DMS53 (cell line): ENCODE results near the gene GPR107.
A peak's percentile ranks its signal among the peaks of the same experiment; 100 is the strongest.

Experiments used
- DNase-seq: peaks from one replicate; lab custom pipeline; 2025; lab: John Stamatoyannopoulos, UW

GPR107 gene

DNA sequence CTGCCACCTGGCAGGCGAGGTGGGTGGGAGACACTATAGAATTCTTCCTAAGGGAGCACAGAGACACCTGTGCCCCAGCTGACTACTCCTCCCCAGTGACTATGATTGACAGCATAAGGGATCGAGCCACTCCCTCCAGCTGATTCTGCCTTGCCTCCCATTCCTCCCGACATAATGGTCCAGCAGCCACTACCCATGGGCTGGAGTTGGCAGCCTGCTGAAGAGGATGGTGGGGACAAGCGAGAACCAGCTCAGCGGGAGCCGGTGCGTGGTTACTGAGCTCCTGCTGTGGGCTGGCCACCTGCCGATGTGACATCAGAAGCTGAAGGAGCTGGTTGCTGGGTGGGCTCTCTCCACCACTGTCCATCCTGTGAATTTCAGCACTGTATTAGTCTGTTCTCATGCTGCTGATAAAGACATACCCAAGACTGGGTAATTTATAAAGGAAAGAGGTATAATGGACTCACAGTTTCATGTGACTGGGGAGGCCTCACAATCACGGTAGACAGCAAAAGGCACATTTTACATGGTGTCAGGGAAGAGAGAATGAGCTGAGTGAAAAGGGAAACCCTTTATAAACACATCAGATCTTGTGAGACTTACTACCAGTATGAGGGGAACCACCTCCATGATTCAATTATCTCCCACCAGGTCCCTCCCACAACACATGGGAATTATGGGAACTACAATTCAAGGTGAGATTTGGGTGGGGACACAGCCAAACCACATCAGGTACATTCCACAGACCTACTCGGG, 106.4 kb downstream of the GPR107 start:
- DNase-seq, result no peak

DNA sequence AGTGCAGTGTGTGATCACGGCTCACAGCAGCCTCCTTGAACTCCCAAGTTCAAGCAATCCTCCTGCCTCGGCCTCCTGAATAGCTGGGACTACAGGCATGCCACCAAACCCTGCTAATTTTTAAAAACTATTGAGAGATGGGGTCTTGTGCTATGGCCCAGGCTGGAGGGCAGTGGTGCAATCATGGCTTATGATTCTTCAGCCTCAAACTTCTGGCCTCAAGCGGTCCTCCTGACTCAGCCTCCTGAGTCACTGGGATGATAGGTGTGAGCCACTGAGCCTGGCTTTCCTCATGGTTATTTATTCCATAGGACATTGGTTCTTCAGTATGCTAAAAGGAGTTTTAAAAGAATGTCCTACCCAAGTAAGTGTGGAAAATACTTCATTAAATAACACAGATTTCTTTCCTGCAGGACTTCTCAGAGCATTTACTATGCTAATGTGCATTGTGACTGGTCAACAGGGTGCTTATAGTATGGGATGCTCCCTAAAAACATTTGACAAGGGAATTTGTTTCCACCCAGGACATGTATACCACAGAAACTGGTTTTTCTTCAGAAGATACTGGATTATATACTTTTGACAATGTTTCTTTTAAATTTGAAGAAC, 107.3 kb downstream of the GPR107 start:
- no peak for DNase-seq

DNA sequence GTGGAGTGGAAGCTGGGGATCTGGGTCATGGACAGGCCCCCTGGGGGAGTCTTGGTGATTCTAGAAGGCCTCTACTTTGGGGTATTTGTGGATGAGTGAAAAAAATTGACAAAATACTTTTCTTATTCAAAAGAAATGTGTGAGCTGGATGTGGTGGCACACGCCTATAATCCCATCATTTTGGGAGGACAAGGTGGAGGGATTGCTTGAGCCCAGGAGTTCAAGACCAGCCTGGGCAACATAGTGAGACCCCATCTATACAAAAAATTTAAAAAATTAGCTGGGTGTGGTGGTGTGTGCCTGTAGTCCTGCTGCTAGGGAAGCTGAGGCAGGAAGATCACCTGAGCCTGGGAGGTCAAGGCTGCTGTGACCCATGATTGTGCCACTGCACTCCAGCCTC, 111.9 kb downstream of the GPR107 start:
- no peak for DNase-seq

DNA sequence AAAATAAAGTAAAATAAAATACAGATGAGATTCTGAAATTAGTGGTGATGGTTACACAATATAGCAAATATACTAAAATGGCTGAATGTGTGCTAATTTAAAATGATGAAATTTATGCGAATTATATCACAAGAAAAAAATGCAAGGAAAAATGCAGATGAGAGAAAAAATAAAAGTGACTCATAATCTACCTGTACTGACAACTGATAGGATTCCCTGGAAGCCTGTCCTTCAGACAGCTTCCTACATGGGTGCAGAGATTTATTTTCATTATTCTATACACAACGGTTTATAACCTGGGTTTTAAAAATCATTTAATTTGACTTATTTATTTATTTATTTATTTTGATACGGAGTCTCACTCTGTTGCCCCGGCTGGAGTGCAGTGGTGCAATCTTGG, 112.7 kb downstream of the GPR107 start:
- DNase-seq, result no peak

DNA sequence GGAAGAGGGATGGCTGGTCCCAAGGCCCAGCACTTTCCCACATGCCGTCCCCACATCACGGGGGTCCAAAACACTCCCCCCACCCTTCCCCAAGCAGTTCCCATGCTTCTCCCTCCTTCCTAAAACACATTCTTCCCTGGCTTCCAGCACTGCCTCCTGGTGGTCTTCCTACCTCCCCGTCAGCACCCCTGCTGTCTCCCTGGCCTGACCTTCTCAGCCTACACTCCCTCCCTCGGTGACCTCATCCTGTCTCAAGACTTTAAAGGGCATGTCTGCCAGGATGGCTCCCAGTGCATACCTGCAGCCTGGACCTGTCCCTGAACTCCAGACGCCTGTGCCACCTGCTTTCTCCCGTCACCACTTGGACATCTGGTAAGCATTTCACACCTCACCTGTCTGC, 114.2 kb downstream of the GPR107 start:
- peak; percentile 38 for DNase-seq

DNA sequence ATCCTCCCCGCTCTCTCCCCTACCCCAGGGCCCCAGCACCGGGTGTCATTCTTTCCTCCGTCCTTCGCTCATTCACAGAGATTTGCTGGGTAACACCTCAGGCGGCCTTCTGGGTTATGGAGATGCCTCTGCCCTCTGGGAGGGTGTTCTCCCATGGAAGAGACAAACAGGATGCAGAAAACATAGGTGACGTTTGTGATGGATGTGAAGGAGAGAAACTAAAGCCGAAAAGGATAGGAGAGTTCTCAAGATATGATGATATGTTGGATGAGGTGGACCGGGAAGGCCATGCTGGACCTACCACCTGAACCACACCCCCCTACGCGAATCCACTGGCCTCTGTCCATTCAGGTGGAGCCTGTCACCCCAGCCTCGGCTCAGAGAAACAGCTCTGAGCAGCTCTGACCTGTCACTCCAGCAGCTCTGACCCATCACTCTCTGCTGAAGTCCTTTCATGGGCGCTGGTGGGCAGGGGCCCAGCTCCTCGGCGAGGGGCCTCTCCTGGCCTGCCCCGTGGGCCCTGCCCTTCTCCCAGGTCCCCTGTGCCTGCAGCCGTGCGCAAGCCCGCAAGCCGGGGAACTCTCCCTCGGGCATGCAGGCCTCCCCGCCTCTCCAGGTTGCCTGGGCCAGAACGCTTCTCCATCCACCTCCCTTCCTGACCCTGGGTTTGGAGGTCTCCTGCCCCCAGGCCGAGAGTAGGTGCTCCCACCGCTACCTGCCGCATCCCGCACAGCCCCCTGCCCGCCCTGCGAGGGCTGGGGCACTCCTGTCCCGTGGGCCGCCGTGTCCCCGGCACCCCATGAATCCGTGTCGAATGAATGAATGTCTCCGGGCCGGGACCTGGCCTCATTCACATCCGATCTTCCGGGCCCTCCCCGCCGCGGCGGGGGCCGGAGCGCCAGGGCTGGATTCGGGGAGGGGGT, 117.8 kb downstream of the GPR107 start:
- DNase-seq, result peak; percentile 54

DNA sequence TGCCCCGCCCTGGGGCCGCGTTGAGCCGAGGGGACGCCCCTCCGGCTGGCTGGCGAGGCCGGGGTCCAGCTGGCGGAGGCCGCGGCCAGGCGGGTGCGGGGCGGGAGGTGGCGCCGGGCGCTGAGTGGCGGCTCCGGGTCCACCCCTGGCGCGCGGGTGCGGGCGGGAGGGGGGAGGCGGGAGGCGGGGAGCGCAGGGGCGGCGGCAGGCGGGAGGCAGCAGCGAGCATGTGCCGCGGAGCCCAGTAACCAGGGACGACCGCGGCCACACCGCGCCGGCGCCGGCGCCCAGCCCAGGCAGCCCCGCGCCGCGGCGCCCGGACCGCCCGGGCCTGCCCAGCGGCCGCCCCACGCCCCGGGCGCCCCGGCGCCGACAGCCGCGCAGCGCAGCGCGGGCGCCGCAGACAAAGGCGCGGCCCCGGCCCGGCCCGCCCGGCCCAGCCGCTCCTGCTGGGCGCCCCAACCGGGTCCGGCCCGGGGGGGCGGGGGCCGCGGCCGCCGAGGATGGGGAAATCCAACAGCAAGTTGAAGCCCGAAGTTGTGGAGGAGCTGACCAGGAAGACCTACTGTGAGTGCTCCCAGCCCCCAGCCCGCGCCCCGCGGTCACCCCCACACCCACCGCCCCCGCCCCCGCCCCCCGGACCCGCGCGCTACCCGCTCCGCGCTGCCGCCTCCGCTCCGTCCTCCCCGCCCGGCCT, 118.6 kb downstream of the GPR107 start, which contains the start of gene NCS1:
TSS of gene NCS1 (plus strand) at position 244 of the 697 bp plus-strand sequence. CDS start at position 504, 260 bp downstream.
- DNase-seq, result peak; percentile 85

DNA sequence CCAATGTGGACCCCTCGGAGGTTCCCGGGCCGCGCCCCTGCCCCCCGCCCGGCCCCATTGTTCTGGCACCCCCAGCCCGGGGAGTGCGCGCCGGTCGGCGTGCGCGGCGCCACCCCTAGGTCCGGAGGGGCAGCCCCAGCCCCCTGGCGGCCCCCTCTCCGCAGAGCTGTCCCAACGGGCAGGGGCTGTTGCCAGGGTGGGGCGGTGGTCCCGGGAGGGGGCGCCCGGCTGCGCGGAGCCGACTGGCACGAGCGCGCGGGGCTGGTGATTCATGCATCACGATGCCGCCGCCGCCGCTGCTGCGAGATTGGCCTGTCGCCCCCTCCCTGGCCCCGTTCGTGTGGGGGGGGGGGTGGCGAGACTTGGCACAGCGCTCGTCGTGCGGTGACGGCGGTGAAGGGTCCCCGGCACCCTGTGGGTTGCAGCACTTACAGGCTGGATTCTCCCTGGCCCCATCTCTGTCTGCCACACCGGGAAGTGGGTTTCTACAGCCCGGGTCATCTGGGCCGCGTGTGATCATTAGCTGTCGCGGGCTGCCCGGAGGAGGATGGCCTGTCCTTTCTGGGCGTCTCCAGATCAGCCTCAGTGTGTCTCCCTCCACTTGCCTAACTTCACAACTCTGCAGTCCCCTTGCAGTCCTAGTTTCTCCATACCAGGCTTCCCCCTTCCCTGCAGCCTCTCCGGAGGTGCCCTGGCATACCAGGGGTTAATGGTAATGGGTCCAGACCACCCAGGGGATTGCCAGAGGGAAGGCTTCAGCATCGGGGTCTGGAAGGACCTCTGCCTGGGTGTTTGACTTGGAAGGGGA, 119.4 kb downstream of the GPR107 start:
- DNase-seq, result peak; percentile 64

DNA sequence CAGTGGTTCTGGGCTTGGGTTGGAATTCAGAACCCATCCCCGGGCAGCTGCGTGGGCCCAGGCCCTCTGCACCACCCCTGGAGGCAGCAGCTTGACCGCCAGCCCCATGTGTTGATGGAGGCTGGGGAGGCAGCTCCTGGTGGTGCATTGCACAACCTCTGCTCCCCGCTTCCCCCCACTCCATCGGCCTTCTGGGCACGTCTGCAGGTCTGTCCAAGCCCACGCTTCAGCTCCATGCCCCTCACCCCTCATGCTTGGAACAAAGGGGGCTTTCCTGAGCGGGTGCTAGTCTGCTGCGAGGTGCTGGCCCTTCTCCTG, 119.9 kb downstream of the GPR107 start:
- peak; percentile 29 for DNase-seq

DNA sequence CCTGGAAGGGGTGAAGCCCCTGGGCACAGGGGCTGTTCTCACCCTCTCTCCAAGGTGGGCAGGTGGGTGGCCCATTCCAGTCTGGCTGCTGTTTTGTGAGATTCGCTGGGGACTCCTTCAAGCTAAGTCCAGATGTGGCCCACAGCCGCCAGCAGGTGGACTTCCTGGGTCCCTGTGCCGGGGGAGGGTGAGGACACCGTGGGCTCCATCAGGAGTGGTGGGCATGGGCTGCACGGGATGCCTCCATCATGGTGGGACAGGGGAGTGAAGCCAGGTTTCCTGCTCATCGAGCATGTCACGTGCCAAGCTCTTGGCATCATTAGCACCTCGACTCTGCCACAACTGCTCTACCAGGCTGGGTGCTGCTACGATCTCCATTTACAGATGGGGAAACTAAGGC, 120.3 kb downstream of the GPR107 start:
- DNase-seq, result no peak

DNA sequence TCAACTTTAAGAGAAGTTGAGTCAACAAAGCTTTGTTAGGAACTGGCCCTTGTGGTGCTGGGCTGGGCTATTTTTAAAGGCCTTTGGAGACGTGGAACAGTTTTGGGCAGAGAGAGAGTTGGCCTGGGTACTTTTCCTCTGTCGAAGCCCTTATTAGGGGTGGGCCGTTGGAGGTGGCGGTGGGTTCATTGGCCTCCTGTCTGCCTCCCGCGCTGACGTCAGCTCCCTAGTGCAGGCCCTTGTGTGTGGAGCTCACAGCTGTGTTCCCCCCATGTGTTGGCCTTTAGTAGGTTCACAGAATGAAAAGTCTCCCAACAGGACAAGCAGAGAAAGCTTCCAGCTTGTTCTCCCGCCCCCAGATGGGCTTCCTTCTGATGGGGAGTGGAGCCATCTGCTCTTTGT, 121.2 kb downstream of the GPR107 start:
- no peak for DNase-seq

DNA sequence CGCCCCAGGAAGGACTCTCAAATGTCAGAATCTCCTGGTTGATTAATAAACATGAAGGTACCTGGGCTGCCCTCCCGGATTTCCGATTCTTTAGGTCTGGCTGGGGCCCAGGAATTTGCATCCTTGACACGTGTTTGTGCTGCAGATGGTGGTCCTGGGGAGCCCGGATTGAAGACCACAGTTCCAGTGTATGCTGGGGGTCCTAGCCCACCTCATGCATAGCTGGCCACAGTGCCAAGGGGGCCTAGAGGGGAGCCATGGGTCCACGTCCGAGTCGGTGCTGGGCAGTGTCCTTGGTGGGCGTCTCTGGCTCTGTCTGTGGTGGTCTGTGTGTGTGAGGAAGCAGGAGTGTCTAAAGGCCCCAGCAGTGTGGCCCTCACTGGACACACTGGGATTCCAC, 121.6 kb downstream of the GPR107 start:
- no peak for DNase-seq

DNA sequence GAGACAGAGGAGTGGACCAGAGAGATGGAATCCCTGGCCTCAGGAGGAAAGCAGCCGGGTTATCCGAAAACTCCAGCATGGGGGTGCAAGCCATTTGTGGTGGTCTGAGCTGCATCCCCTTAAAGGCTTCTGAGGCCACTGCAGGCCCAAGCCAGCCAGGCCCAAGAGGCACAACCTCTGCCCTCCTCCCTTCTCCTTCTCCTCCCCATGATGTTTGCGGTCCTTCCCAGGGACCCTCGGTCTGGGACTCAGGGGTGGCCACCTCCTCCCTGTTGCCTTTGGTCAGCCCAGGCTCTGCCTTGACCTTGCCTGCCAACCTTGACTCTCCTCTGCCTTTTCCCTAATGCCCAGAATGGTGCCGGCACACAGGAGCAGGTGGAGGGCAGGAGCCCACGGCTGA, 123.1 kb downstream of the GPR107 start:
- DNase-seq, result no peak

DNA sequence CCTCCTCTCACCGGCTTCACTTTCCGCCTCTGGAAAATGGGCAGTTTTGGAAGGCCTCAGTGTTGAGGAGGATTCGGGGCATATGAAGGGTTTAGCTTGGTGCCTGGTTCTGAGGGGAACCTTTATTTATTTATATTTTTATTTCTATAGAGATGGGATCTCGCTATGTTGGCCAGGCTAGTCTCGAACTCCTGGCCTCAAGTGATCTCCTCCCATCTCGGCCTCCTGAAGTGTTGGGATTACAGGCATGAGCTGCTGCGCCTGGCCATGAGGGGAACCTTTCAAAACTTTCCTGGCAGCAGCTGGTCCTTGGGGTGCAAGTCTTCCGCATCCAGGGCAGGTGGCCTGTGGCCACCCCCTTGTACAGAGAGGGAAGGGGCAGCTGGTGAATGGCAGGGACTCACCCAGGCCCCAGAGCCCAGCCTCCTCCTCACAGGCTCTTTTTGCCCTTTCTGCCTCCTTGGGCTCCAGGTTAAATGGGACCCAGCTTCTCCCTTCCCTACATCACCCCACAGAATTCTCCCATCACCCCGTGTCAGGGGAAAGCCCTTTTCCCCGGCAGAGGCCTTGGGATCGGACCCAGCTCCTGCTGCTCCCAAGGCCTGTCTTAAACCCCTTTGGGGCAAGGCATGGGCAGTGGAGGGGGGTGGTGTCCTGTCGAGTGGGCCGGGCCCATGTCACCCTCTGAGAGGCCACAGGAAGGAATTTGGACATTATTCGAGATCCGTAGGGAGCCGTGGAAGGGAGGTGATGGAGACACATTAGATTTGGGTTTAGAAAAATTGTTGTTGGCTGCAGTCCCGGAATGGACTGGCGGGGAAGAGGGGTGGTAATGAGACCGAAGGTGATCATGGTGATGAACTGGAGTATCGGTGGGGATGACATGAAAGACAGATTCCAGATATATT, 124.4 kb downstream of the GPR107 start:
- DNase-seq, result no peak

DNA sequence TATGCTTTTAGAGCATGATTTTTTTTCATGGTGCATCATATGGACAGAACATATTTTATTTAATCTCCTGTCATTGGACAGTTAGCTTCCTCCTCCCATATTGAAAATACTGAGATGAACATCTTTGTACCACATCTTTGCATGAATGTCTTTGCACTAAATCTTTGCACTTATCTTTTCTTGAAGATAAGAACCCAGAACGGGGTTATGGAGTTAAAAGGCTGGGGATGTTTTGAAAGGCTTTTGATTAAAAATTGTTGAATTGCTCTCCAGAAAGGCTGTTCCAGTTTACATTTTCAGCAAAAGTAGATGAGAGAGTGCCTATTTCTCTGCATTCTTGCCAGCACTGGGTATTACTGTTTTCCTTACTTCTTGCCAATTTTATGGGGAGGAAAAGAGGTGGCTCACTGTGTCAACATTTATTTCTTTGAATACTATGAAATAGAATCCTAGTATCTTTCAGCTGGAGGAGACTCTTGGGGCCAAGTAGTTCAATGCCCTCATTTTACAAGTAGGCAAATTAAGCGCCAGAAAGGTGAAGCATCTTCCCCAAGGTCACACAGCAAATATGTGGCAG, 125.7 kb downstream of the GPR107 start:
- no peak for DNase-seq

DNA sequence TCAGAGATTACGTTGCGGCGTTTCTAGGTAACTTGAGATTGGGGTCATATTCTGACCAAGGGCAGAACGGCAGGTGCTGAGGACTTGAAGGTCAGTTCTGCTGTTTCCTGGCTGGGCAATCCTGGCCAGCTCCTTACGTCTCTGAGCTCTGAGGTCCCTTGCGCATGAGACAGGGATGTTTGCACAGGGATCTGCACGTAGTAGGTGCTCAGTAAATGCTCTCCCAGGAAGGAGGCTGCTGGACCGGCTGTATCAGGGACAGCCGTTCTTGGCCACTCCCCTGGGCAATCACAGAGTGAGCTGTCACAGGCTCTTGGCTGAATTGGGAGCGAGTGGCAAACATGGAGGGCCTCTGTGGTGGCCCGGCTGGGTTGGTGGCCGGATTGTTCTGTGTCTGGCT, 126.8 kb downstream of the GPR107 start:
- no peak for DNase-seq

DNA sequence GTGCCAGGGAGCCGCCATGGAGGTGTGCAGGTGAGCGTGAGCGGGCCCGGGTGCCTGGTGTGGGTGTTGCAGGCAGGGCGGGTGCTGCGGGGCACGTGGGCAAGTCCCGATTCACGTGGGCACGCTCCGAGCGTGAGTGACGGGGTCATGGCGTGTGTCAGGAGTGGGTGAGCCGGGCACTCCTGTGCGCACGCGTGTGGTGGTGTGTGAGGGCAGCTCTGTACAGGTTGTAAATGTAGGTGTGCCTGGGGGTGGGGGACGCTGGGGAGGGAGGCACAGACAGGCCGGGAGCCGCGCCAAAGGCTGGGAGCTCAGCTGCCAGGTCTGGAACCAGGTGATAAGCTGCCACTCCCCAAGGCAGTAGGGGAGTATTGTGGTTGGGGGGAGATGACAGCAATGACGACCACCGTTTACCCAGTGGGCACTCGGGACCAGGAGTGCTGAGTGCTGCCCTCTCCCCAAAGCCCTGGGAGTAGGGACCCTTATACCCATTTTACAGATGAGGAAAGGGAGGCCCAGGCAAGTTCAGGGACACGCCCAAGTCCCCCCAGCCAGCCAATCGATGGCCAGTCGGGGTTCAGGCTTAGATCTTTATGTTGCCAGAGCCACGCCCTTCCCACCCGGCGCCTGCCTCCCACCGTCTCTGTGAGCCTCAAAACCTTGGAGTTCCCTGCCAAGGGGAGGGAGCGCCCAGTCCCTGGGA, 128.1 kb downstream of the GPR107 start:
- no peak for DNase-seq

DNA sequence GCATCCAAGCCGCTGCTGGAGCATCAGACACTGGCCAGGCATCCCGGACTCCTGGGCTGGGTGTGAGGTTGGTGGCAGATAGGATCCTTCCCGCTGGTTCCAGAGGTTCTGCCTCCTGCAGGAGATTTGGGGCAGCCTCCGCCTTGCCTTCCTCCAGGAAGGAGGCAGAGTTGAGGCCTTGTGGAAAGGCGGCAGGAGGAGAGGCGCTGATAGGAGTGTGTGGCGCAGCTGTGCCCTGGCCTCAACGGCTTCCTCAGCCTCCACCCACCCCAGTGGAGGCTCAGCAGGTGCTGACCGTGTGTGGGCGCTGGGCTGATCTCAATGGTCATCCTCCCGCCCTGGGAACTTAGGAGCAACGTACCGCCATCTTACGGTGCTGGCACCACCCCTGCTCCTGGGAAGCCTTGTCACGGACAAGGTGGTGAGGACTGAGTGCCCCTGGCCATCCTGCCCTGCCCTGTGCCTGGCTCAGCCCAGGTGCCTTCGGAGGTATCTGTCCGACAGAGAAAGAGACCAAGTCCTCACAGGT, 128.7 kb downstream of the GPR107 start:
- no peak for DNase-seq

DNA sequence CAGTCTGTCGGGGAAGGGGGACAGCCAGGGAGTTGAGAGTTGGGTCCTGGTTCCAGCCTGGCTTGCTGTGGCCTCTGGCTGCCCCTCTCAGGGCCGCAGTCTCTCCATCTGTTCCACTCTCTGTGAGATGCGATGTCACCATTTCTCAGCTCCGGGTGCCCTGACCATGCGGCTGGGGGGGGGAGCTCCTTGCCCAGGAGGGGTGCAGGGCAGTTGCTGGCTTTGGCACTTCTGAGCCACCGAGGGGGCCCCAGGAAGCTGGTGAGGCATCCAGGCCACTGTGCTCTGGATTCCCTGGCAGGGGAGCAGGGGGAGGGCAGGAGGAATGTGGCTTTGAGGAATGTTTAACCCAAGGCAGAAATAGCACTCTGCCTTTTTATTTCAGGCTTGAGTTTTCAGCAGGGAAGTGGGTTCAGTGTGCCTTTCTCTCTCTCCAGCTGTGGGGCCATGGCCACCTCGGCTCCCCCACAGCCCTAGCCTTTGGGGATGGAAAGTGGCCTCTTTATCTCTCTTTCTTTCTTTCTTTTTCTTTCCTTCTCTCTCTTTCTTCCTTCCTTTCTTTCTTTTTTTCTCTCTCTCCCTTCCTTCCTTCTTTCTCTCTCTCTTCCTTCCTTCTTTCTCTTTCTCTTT, 129.5 kb downstream of the GPR107 start:
- no peak for DNase-seq
